ENCODE data around the gene FAM107B. TPM values are rescaled to one million over a fixed set of nuclear protein-coding genes. Genes with fewer than 3 reads are reported as not detected.
A peak's percentile ranks its signal among the peaks of the same experiment; 100 is the strongest.

Gene FAM107B
- total and polyA plus RNA-seq, 2 of the 8 experiments (the other 6 are each of a cell fraction or from before 2014, with no cell fraction given) = 7.5 to 28.1 TPM

DNA sequence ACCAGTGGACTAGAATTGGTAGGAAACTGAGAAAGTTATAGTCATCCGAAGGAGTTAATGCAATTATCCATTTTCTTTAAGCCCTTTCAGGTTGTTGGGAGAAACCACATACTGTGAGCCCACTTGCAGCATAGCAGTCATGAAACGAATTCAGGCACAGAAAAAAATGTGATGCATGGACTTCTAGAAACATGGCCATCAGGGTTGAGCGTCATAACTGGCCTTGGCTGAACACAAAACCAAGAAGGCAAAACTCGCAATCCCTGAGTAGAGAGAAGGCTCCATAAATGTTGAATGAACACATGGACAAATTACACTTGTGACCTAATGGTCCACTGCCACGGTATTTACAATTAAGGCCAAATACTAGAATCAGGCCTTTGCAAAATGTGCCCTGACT lies 121.9 kb downstream of the FAM107B start:
- Histone ChIP-seq H3K4me3 (ENCODE audit: extremely low read depth in 1 of 4, insufficient read depth in 2 of 4, low read depth in 3 of 4, low read length in 4 of 4) (no peak overlapping the region), H2BK120ac (replicated peaks; ENCODE audit: low read depth, low read length) (no peak overlapping the region), H3K79me1 (ENCODE audit: low read depth, low read length) (no peaks in the 10 kb centered on the region), H3K4me1 (replicated peaks in 1 of 4; ENCODE audit: control insufficient read depth in 3 of 4, insufficient read depth in 4 of 4, low read length in 3 of 4) (peaks cover 0 to 23% (median 7%) of the 10 kb centered on the region in 4 experiments; a peak in 4 of 7 replicates), H3K36me3 (ENCODE audit: control insufficient read depth in 2 of 4, insufficient read depth in 4 of 4, low read length in 3 of 4) (no peaks in the 10 kb centered on the region), H3K27me3 (replicated peaks in 1 of 4; ENCODE audit: control insufficient read depth in 3 of 4, extremely low read depth in 1 of 4, insufficient read depth in 3 of 4, low read length in 3 of 4) (no peaks in the 10 kb centered on the region), H2AFZ (ENCODE audit: low read length) (no peak overlapping the region), H2BK20ac (ENCODE audit: low read length) (no peak overlapping the region), H2BK5ac (ENCODE audit: low read depth, low read length) (no peak overlapping the region), H2BK15ac (ENCODE audit: low read length) (no peak overlapping the region), H4K8ac (ENCODE audit: extremely low read depth, insufficient read depth, low read length) (no peak overlapping the region), H4K20me1 (replicated peaks in 1 of 2; ENCODE audit: control insufficient read depth in 1 of 2, insufficient read depth in 2 of 2, low read length in 2 of 2) (no peaks in the 10 kb centered on the region), H3K4ac (replicated peaks; ENCODE audit: insufficient read length, low read depth, low read length) (no peak overlapping the region), H3K56ac (replicated peaks; ENCODE audit: insufficient read length, low read depth, low read length) (no peak overlapping the region), H3K27ac (ENCODE audit: low read depth, low read length) (no peak overlapping the region), H3K18ac (ENCODE audit: extremely low read depth, low read length) (no peak overlapping the region), H3K23me2 (ENCODE audit: low read depth, low read length) (no peaks in the 10 kb centered on the region), H3K9me3 (ENCODE audit: insufficient read depth in 2 of 2, low read depth in 1 of 2, low read length in 1 of 2) (no peaks in the 10 kb centered on the region), H2AK5ac (ENCODE audit: low read depth, low read length) (no peak overlapping the region), H2BK12ac (ENCODE audit: low read depth, low read length) (peak overlapping the region; percentile 72; the same call in 1 of the 2 replicates), H3K4me2 (ENCODE audit: insufficient read depth in 1 of 2, low read depth in 2 of 2, low read length in 2 of 2) (no peak overlapping the region), H4K91ac (replicated peaks; ENCODE audit: insufficient read length, low read length) (no peak overlapping the region), H4K5ac (ENCODE audit: insufficient read length, low read depth, low read length) (no peak overlapping the region), H3K9ac (replicated peaks in 1 of 4; ENCODE audit: extremely low read depth in 1 of 4, low read depth in 3 of 4, low read length in 3 of 4) (no peak overlapping the region), H3K14ac (ENCODE audit: insufficient read length) (no peak overlapping the region), H3K23ac (ENCODE audit: insufficient read length) (no peak overlapping the region), H3K79me2 (ENCODE audit: control insufficient read depth in 1 of 2, insufficient read depth in 2 of 2, low read length in 2 of 2) (no peaks in the 10 kb centered on the region)
- FAIRE-seq (no peak), DNase-seq (ENCODE audit: low read depth in 1 of 2, low spot score in 2 of 2) (no peak)
- ChIA-PET POLR2A (ENCODE audit: partially characterized antibody) (no interaction called here), CTCF (ENCODE audit: partially characterized antibody) (interaction anchor here (0.9 to 1.4 kb wide), 2 partner anchors 15 to 31 kb away, joined by 3 to 5 read pairs; no protein-coding TSS in a partner anchor)
- 92% methylated on average over 5 of the region's 5 CpGs; no CpG with 5 or more reads in 1 of the 2 experiments for WGBS, 2 experiments (ENCODE audit: extremely low coverage in 1 of 2, insufficient coverage in 1 of 2, insufficient read length in 1 of 2, insufficient replicate concordance in 2 of 2, low coverage in 1 of 2, low lambda C conversion rate in 2 of 2, missing lambda C conversion rate in 1 of 2)
- no peak for TF ChIP-seq PHF8 (conservative IDR thresholded peaks at IDR 0.05; ENCODE audit: low read depth, low read length)
- TF ChIP-seq RAD21 (IDR thresholded peaks at IDR 0.05 in 1 of 2, conservative IDR thresholded peaks at IDR 0.05 in 1 of 2; ENCODE audit: low read depth in 2 of 2, low read length in 2 of 2) = no peak
- TF ChIP-seq GTF2F1 (IDR thresholded peaks at IDR 0.05; ENCODE audit: borderline replicate concordance, low read depth, low read length) = no peak
- no peak for TF ChIP-seq CBX8 (IDR thresholded peaks at IDR 0.05; ENCODE audit: borderline replicate concordance, low read depth, low read length)
- no peak for TF ChIP-seq POU5F1 (IDR thresholded peaks at IDR 0.05; ENCODE audit: low read depth, low read length)
- TF ChIP-seq SIN3A (conservative IDR thresholded peaks at IDR 0.05 in 1 of 2, IDR thresholded peaks at IDR 0.05 in 1 of 2; ENCODE audit: low read depth in 1 of 2, low read length in 2 of 2) = no peak
- TF ChIP-seq SIRT6 (IDR thresholded peaks at IDR 0.05; ENCODE audit: low read length) = no peak
- TF ChIP-seq, protein P1, sequence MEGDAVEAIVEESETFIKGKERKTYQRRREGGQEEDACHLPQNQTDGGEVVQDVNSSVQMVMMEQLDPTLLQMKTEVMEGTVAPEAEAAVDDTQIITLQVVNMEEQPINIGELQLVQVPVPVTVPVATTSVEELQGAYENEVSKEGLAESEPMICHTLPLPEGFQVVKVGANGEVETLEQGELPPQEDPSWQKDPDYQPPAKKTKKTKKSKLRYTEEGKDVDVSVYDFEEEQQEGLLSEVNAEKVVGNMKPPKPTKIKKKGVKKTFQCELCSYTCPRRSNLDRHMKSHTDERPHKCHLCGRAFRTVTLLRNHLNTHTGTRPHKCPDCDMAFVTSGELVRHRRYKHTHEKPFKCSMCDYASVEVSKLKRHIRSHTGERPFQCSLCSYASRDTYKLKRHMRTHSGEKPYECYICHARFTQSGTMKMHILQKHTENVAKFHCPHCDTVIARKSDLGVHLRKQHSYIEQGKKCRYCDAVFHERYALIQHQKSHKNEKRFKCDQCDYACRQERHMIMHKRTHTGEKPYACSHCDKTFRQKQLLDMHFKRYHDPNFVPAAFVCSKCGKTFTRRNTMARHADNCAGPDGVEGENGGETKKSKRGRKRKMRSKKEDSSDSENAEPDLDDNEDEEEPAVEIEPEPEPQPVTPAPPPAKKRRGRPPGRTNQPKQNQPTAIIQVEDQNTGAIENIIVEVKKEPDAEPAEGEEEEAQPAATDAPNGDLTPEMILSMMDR (IDR thresholded peaks at IDR 0.05; ENCODE audit: control extremely low read depth in 1 of 3, insufficient read depth in 1 of 3, low read depth in 1 of 3, low read length in 3 of 3) = no peak
- TF ChIP-seq RXRA (IDR thresholded peaks at IDR 0.05; ENCODE audit: insufficient read depth, low read depth, low read length) = no peak
- no peak for TF ChIP-seq EZH2 (IDR thresholded peaks at IDR 0.05; ENCODE audit: low read depth, low read length, severe bottlenecking)
- no peak for TF ChIP-seq KDM5A (IDR thresholded peaks at IDR 0.05; ENCODE audit: low read length)

Data from H1 (cell line).